Testis (tissue), 3 donors: ENCODE data around the gene REX1BD. TPM values are rescaled to one million over a fixed set of nuclear protein-coding genes. Genes with fewer than 3 reads are reported as not detected.

Source experiments
- DNase-seq: peaks from one replicate; pipeline ENCODE4 v3.0.0-alpha.2; 2019
- H3K27ac ChIP-seq, 2 donors: fragments of 200-600 bp; sonication (generic); one replicate each; pipeline ENCODE4 v1.5.1; 2019
- H3K27me3 ChIP-seq: fragments of 200-600 bp; sonication (generic); one replicate; pipeline ENCODE4 v1.5.1; 2019
- H3K36me3 ChIP-seq: fragments of 200-600 bp; sonication (generic); one replicate; pipeline ENCODE4 v1.5.1; 2017; ENCODE audit warnings: low read depth; ENCODE audit errors: missing control alignments
- H3K4me1 ChIP-seq: fragments of 200-600 bp; sonication (generic); one replicate; pipeline ENCODE4 v1.5.1; 2019
- H3K4me3 ChIP-seq, 2 donors: fragments of 200-600 bp; sonication (generic); one replicate each; pipeline ENCODE4 v1.5.1; 2017 to 2019
- H3K9me3 ChIP-seq: fragments of 200-600 bp; sonication (generic); one replicate; pipeline ENCODE4 v1.5.1; 2017
- POLR2A ChIP-seq: fragments of 450-650 bp; IDR thresholded peaks from one replicate; pipeline ENCODE4 v1.6.1; 2017; ENCODE audit warnings: antibody characterized with exemption, mild to moderate bottlenecking, moderate library complexity
- WGBS, 2 donors: methylation state at CpG; one replicate each; pipeline ENCODE4 v1.1.5; 2018; 5-methylcytosine and 5-hydroxymethylcytosine counted together
- intact Hi-C: fragments of 100-400 bp; cut with DNase I; formaldehyde crosslinking; loops from one replicate; pipeline ENCODE4 v1.15.1; 2023; ENCODE audit warnings: low total_unique reads
- polyA plus RNA-seq: library from polyadenylated mRNA; stranded (reverse); fragments of 350-450 nt; fragmentation: Illumina TruSeq; extraction: RNeasy Lipid Tissue Mini Kit (QIAGEN cat#74804); gene quantifications from one replicate; pipeline ENCODE4 v1.2.3, GENCODE V29; 2014; ENCODE audit warnings: low read depth, low replicate concordance; ENCODE audit not compliant: insufficient read depth
- total RNA-seq, 2 donors: library from RNA; depleted of rRNA; stranded (reverse); fragments of >200 nt; gene quantifications; one replicate each; pipeline ENCODE4 v1.2.3, GENCODE V29; 2016
- TF ChIP-seq, protein P1 (sequence below), 3 experiments: fragments of 450-650 bp in 2 of 3; fragments of 200-600 bp in 1 of 3; sonication (generic) in 1 of 3; IDR thresholded peaks; one replicate each; pipeline ENCODE4 v1.5.1; 2016 to 2019; ENCODE audit warnings: antibody characterized with exemption in 3 of 3, mild to moderate bottlenecking in 2 of 3, moderate library complexity in 1 of 3

The REX1BD gene
- total and polyA plus RNA-seq, 3 donors from 2014 or later: 14.5 to 58.7 (median 44.3) TPM

DNA sequence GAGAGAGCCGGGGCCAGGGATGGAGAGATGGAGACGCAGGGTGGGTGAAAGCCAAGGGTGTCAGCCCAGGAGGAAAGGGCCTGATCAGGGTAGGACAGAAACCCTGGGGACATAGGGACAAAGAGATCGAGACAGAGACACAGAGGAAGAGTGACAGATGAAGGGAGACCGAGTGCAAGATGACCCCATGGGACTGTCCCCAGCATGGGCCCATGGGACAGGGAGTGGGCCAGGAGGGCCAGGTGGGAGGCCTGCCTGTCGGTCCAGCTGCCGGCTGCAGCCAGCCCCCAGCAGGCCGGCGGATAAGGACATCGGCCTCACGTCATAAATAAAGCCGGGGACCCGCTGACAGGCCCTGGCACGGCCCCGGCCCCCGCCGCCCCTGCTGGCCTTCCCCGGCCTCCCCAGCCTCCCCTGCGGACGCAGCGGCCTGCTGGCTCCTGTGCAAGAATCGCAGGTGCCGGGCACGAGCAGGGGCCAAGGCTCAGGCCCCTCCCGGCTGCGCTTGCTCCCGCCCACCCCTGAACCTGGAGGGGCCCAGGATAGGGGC is 6.3 kb downstream of the REX1BD start:
- peaks cover 14% of the 10 kb centered on the region for H3K4me1 ChIP-seq
- 5 to 31% methylated on average over 8 to 26 of the region's 26 CpGs for WGBS, 2 donors
- H3K27ac ChIP-seq: no peak overlapping the region
- intact Hi-C loops: loop anchor here (10.0 kb wide), 2 partner anchors 90 to 250 kb away; partner anchors contain the start of gene CRTC1
- no peak for DNase-seq
- H3K4me3 ChIP-seq: peak overlapping the region; percentile 15 to 41
- no peaks in the 10 kb centered on the region for H3K9me3 ChIP-seq
- no peaks in the 10 kb centered on the region for H3K36me3 ChIP-seq
- H3K27me3 ChIP-seq: no peaks in the 10 kb centered on the region
- no peak for TF ChIP-seq POLR2A
- TF ChIP-seq, protein P1, sequence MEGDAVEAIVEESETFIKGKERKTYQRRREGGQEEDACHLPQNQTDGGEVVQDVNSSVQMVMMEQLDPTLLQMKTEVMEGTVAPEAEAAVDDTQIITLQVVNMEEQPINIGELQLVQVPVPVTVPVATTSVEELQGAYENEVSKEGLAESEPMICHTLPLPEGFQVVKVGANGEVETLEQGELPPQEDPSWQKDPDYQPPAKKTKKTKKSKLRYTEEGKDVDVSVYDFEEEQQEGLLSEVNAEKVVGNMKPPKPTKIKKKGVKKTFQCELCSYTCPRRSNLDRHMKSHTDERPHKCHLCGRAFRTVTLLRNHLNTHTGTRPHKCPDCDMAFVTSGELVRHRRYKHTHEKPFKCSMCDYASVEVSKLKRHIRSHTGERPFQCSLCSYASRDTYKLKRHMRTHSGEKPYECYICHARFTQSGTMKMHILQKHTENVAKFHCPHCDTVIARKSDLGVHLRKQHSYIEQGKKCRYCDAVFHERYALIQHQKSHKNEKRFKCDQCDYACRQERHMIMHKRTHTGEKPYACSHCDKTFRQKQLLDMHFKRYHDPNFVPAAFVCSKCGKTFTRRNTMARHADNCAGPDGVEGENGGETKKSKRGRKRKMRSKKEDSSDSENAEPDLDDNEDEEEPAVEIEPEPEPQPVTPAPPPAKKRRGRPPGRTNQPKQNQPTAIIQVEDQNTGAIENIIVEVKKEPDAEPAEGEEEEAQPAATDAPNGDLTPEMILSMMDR (IDR thresholded peaks at IDR 0.05): no peak

DNA sequence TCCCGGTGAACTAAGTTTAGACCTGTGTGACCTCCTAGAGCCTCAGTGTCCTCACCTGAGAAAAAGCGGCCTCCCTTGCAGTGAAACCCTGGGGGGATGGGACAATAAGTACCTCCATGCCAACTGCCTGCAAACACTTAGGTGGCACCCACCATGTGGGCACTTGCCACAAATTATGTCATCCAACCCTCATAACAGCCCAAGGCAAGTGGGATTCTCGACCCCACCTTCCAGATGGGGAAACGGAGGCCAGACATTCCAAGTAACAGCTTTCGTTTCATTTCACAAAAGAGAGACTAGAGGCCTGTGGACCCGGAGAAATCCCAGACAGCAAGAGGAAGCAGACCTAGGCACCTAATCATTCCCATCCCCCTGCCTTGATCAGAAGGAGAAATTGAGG is 6.9 kb downstream of the REX1BD start:
- WGBS, 2 donors: 42 to 67% methylated on average over 3 to 6 of the region's 6 CpGs
- H3K4me3 ChIP-seq: no peak overlapping the region
- no peaks in the 10 kb centered on the region for H3K9me3 ChIP-seq
- peaks cover 13% of the 10 kb centered on the region for H3K4me1 ChIP-seq
- no peak for DNase-seq
- intact Hi-C loops: loop anchor here (10.0 kb wide), 2 partner anchors 89 to 249 kb away; partner anchors contain the start of gene CRTC1
- H3K27me3 ChIP-seq: no peaks in the 10 kb centered on the region
- H3K36me3 ChIP-seq: no peaks in the 10 kb centered on the region
- no peak overlapping the region for H3K27ac ChIP-seq
- no peak for TF ChIP-seq POLR2A
- TF ChIP-seq, protein P1 (IDR thresholded peaks at IDR 0.05): no peak

DNA sequence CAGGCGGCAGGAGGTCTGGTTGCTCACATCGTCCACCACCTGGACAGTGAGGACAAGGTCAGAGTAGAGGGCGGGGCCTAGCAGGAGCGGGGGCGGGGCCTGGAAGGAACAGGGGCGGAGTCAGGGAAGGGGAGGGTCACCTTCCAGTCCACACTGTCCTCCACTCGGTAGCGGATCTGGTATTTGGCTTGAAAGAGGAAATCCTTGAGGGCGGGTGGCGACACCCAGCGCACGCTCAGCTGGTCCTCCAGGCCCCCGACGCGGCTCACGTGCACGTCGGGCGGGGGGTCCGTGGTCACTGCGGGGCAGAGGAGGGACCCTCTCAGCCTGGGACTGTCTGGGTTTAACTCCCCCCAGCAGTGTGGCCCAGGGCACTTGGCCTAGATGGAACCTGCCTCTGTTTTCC is 8.2 kb downstream of the REX1BD start:
- H3K27me3 ChIP-seq: no peaks in the 10 kb centered on the region
- H3K4me3 ChIP-seq: no peak overlapping the region
- no peak for TF ChIP-seq POLR2A
- TF ChIP-seq, protein P1 (IDR thresholded peaks at IDR 0.05): no peak
- no peak overlapping the region for H3K27ac ChIP-seq
- H3K9me3 ChIP-seq: no peaks in the 10 kb centered on the region
- peak; percentile 55 for DNase-seq
- peaks cover 13% of the 10 kb centered on the region for H3K4me1 ChIP-seq
- WGBS, 2 donors: 7 to 22% methylated on average over 19 to 21 of the region's 21 CpGs
- no peaks in the 10 kb centered on the region for H3K36me3 ChIP-seq
- intact Hi-C loops: loop anchor here (10.0 kb wide), 2 partner anchors 88 to 248 kb away; partner anchors contain the start of gene CRTC1

DNA sequence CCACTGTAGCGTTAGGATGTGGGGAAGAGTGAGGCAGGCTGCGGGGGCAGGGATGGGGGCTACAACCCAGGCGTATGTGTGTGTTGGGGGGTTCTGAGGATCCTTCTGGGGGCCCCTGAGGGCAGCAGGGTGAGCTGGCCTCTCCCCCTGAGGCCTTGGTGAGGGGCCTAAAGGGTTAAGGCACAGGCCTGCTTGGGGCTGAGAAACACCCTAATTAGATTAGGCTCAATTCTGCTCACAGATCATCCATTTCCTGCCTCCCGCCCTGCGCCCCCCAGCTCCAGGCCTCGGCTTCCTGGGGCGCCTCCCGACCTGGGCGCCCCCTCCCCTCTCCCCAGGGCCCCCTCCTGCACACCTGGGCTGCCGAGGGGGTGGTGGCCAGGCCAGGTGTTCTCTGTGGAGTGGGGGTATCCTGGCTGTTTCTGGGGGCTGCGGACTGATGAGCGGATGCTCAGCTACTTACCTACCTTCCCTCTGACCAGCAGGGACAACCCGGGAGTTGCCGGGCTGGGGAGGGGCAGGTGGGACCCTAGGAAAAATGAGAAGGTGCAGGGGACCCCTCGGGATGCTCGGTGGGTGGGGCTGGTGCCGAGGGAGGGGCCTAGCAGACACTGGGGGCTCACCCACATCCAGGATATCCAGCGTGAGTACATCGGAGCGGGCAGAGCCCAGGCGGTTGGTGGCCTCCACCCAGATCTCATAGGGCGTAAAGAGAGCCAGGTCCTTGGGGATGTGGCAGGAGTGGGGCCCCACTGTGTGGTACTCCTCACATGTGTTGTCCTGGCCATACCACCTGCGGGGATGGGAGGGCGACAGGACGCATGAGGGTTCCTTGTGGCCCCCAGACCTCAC is 9.4 kb downstream of the REX1BD start:
- intact Hi-C loops: loop anchor here (10.0 kb wide), 2 partner anchors 87 to 247 kb away; partner anchors contain the start of gene CRTC1
- peaks cover 13% of the 10 kb centered on the region for H3K4me1 ChIP-seq
- 56 to 68% methylated on average over 12 to 20 of the region's 25 CpGs for WGBS, 2 donors
- H3K27ac ChIP-seq: no peak overlapping the region
- no peak for DNase-seq
- H3K27me3 ChIP-seq: no peaks in the 10 kb centered on the region
- H3K9me3 ChIP-seq: no peaks in the 10 kb centered on the region
- TF ChIP-seq POLR2A: no peak
- TF ChIP-seq, protein P1 (IDR thresholded peaks at IDR 0.05): no peak
- H3K4me3 ChIP-seq: no peak overlapping the region
- H3K36me3 ChIP-seq: no peaks in the 10 kb centered on the region
